ENCODE data around the gene FHAD1. TPM values are rescaled to one million over a fixed set of nuclear protein-coding genes. Genes with fewer than 3 reads are reported as not detected.

FHAD1 gene
- total and polyA plus RNA-seq, 9 of the 15 experiments (the other 6 are each of a cell fraction or from before 2014, with no cell fraction given) = 0.32 to 2.1 (median 1.5) TPM; not detected in 1

- no peak overlapping the region for H3K4me2 ChIP-seq (ENCODE audit: insufficient read depth, low read length)
- FAIRE-seq = no peak
- peaks cover 6 to 36% of the 10 kb centered on the region in 2 experiments; a peak in 3 of 5 replicates for H3K27me3 ChIP-seq (ENCODE audit: control insufficient read depth in 2 of 2, insufficient read depth in 2 of 2, low read length in 2 of 2)
- no peaks in the 10 kb centered on the region for H3K79me2 ChIP-seq (ENCODE audit: control insufficient read depth, insufficient read depth, low read length)
- BruUV-seq (replicated peaks) = no TSS peak
- no peak overlapping the region for H3K9ac ChIP-seq (ENCODE audit: insufficient read depth in 1 of 2, low read depth in 2 of 2, low read length in 2 of 2)
- ATAC-seq = no peak
- intact Hi-C loops (cut with micrococcal nuclease) = no loop called here
- no peaks in the 10 kb centered on the region for H4K20me1 ChIP-seq (replicated peaks; ENCODE audit: control insufficient read depth, insufficient read depth, low read length)
- H3K36me3 ChIP-seq (ENCODE audit: control insufficient read depth, insufficient read depth, low read length) = no peaks in the 10 kb centered on the region
- H3K4me1 ChIP-seq (replicated peaks in 1 of 2; ENCODE audit: control insufficient read depth in 2 of 2, insufficient read depth in 2 of 2, low read length in 2 of 2) = peaks cover 2 to 16% of the 10 kb centered on the region in 2 experiments; a peak in 4 of 5 replicates
- WGBS (ENCODE audit: insufficient coverage, low coverage, missing lambda C conversion rate) = 3% methylated on average over 4 of the region's 4 CpGs
- no peak overlapping the region for H3K27ac ChIP-seq (ENCODE audit: extremely low read depth, low read depth, low read length)
- H3K4me3 ChIP-seq = no peak overlapping the region
- DNase-seq (ENCODE audit: extremely low read depth in 1 of 4, low spot score in 3 of 4) = no peak
- ChIA-PET CTCF (ENCODE audit: low intra/inter-chr PET ratio) (no interaction called here), POLR2A (interaction anchor here (1.2 to 1.5 kb wide), 2 partner anchors 11 to 36 kb away, joined by 3 to 4 read pairs; no protein-coding TSS in a partner anchor)
- TF ChIP-seq MBD1 (CRISPR knock-in tag; IDR thresholded peaks at IDR 0.05) = no peak
- peak; percentile 63 for TF ChIP-seq RBM25 (IDR thresholded peaks at IDR 0.05; ENCODE audit: low read depth, low read length, severe bottlenecking)
- TF ChIP-seq CTCFL (IDR thresholded peaks at IDR 0.05; ENCODE audit: borderline replicate concordance, insufficient read depth, low read depth, low read length, poor library complexity, severe bottlenecking) = no peak
- TF ChIP-seq BCOR (IDR thresholded peaks at IDR 0.05) = 0 out of 2 replicates have a peak, but pooled peaks have one; percentile 16
- H3K9me3 ChIP-seq (replicated peaks; ENCODE audit: control insufficient read depth, insufficient read depth, low read depth, low read length) = no peaks in the 10 kb centered on the region
- in situ Hi-C loops (cut with MboI) = loop anchor here (5.0 kb wide), 1 partner anchor 103 kb away; the partner anchor contains the start of gene TMEM51
- no peak overlapping the region for H2AFZ ChIP-seq (ENCODE audit: low read depth, low read length)
- no peaks in the 10 kb centered on the region for H3K9me1 ChIP-seq (ENCODE audit: control insufficient read depth, insufficient read depth, low read length)
These were observed 8.6 kb downstream of the FHAD1 start for GRCh38 chr1:15255582-15256149.

Data from K562 (cell line).